Germinal center (tissue), 1 donor: ENCODE results near the gene CADPS.

Source experiments
- DNase-seq: peaks from one replicate; pipeline ENCODE4 v3.0.0; 2012; ENCODE audit warnings: mixed read lengths, low spot score

The CADPS gene

GRCh38 chr3:62433396-62433795 is 441.8 kb downstream of the CADPS start:
- DNase-seq: no peak

DNA sequence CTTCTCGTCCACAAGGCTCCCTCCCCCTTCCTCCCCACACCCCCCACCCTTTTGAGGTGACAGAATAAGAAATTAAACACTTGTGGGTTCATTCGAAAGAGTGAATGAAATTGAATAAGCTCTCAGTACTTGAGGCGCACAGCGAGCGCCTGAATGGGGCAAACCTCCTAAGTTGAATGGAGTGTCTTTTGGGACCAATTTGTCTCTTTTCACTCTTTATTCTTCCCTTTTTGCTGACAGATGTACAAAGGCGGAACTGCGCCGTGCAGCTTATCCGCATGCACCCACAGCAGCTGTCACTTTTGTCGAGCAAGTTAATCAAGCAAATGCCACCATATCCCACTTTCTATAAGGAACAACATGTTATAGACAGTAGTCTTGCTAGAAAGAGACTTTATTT is 454.0 kb downstream of the CADPS start:
- DNase-seq: no peak

DNA sequence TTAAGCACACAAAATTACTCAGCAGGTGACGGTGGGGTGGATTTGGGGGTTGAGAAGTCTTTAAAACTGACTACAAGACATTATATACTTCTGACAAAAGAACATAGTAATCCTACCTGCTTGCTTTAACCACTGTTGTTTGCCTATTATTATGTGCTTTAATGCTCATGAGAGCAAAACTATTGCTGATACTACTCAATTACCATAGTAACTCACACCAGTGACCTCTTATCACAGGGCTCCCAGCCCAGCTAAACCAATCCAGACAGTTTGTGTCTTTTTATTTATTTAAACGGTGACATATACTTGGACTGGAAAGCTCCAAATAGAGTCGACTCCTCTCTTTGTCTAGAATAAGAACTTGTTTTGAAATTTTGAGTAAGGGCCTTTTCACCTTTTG is 459.1 kb downstream of the CADPS start:
- DNase-seq: no peak

GRCh38 chr3:62415312-62415801 is 459.9 kb downstream of the CADPS start:
- DNase-seq: no peak

DNA sequence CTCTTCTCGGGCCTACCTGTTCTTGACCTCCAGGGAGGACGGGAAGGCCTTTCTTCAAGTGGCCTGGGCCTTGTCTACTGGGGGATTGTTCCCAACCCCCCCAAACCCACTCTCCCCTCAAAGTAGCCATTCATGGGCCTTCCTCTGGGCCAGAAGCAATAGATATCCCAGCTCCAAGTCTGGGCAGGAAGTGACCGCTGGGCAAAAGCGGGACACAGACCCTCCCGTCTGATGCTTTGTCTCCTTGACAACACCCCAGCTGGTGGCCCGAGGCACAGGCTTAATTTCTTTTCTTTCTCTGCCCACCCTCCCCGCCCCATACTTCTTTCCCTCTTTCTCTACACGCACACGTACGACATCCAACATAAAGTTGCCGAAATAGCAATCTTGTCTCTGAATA is 460.4 kb downstream of the CADPS start:
- no peak for DNase-seq

GRCh38 chr3:62413687-62414086 is 461.5 kb downstream of the CADPS start:
- DNase-seq: no peak

DNA sequence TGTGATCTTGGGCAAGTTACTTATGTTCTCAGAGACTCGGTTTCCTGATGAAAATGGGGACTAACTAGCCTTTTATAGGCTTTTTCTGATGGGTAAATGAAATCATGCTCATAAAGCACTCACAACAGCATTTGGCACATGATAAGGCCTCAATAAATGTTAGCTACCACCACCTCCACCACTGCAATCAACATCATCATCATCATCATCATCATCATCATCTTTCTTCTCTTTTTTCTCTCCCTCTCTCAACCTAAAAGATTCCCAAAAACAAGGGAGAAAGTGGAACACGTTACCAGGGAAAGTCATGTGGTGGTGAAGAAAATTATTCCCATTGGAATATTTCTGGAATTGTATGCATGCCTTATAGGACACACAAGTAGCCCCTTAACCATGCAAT is 468.3 kb downstream of the CADPS start:
- no peak for DNase-seq

DNA sequence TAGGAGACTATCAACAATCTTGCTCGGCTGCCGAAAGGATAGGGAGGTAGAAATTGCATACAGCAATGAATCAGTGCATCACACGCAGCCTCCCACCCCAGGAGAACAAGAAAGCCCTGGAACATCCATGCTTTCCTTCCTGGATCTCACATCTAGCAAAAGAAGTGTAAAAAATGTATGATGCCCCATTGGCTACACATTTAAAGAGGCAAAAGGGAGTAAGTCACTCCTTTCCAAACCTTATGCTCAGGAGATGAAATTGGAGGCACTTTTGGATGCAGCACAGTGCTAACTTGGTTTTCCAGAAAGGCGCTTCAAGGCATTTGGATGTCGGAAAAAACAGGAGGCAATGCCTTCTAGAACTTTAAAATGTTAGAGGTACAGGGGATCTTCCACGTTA is 469.6 kb downstream of the CADPS start:
- DNase-seq: no peak

GRCh38 chr3:62405135-62405534 is 470.1 kb downstream of the CADPS start:
- no peak for DNase-seq

GRCh38 chr3:62404321-62404720 is 470.9 kb downstream of the CADPS start:
- DNase-seq: no peak

GRCh38 chr3:62403765-62404164 is 471.5 kb downstream of the CADPS start:
- DNase-seq: no peak

GRCh38 chr3:62392626-62393292 is 482.5 kb downstream of the CADPS start:
- no peak for DNase-seq

GRCh38 chr3:62387251-62387650 is 488.0 kb downstream of the CADPS start:
- no peak for DNase-seq

- DNase-seq: no peak
These were observed 495.9 kb downstream of the CADPS start for GRCh38 chr3:62379321-62379798.

- DNase-seq: no peak
These were observed 496.3 kb downstream of the CADPS start for GRCh38 chr3:62378921-62379320.

DNA sequence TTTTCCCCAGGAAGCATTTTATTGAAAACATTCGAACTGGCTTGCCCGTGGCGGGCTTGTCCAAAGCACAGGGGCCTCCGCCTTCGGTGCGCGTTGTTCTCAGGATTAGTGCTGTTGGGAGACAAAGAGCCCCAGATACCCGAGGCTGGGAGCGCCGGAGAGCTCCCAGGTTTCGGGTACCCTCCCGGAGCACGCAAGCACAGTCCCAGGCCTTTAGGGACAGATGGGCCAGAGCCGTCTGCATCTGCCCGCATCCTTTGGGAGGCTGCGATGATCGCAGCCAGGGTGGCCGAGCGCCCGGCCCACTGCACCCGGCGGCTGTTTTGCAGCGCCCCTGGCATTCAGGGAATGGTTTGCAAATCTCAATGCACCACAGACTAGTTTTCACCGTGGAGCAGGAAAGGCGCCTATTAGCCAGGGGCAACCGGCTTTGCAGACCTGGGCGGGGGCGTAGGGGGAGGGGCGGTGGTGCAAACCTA is 496.9 kb downstream of the CADPS start:
- DNase-seq: no peak

DNA sequence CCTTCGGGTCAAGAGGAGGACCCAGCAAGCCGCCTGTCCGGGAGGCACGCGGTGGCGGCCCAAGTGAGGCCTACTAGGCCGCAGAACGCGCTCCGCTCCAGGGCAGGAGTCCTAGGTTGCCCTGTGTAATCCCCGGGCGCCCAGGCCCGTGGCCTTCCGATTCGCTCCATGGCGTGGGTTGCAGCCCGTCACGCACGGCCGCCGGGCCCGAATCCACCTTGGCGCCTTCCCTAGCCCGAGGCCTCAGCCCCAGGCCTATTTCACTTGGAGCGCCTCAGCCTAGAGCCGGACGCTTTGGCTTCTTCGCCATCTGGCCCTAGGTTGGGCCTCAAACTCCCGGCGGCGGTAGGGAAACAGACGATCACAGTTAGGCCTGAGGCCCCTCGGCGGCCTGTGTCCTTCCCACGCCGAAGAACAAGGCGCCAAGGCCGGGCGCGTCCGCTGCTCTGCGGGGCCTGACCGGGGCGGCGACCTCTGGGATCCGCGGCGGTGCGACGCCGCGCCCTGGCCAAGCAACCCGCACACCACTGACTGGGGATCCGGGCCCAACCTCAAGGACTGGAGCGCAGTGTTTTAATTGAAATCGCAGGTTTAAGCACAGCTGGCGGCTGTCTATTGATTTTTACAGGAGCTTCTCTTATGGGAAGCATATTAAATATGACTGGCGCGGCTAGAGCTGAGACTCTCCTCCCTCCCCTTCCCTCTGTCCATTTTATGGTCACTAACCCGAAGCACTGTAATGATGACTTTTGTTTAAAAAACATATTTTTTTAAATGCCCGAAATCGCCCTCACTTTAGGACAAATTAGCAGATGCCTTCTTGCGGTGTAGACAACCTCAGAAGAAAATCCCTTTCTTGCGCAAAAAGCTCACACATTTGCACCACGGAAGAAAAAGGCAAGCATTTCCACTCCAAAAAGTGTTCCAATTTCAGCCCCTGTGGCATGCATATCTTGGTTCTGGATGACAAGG is 498.0 kb downstream of the CADPS start:
- no peak for DNase-seq

DNA sequence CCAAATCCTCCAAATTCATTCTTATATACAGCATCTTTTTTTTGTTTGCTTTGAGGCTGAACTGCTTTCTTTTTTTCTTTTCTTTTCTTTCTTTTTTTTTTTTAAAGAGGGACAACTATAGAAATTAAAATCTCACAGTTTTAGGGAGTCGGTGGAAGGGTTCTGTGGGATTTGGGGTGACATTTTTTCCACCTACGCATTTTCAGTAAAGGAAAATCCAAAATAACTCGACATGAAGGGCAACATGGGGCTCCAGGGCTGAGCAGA is 498.8 kb downstream of the CADPS start:
- DNase-seq: no peak

DNA sequence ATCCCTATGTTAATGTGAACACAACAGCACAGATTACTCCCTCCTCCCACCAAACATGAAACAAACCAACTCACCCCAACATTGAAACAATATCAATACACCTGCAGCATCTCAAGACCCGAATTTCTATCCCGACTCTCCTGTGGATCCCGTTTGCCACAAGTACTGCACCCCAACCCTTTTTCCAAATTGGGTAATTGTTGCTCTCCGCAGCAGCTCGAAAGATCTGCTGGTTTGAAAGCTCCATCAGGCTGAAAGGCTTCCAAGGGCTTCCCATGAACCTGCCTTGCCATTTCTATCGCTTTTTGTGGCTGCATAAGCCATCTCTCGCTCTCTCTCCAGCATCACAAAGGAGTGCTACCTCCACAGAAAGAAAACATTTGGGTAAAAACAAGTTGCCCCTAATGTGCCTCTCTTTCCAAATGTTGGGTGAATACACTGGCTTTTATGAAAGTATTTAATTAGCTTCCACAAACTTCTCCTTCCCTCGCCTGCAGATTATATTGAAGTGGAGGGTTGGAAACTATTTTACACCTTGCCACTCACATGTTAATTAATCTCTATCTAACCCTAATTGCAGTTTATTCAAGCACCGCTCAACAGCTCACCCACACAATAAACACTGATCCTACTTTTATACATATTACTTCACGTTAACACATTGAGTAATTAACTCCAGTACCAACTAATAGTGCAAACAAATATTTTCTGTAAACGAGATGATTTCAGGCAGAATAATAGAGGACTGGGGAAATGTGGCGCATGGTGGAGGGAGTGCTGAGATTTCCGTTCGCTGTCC is 499.4 kb downstream of the CADPS start:
- no peak for DNase-seq

GRCh38 chr3:62374341-62375218 is 500.6 kb downstream of the CADPS start:
- no peak for DNase-seq

DNA sequence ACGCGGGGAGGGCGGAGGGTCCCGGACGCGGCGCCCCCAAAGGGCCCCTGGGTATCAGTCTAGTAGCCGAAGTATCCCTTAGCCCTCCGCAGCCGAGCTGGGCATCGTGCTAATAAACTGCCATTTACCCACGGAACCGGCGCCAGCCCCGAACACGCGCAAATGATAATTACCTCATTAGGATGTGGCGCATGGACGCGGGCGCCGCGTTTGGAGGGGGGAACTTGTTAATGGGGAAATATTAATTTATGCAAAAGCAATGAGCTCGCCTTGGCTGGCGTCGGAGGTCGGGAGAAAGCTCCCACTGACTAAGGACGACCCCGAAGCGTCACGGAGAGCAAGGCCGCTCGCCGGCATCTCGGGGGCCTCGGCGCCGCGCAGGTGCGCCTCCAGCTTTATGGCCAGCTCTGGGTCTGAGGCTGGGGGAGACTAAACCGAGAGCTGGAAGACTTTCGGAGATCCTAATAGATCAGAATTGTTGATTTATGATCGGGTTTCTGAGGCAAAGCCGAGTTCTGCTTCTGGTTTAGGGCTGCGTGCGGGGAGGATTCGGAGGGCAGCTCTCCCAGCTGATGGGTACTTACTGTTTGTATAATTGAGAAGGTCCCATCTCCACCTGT is 501.4 kb downstream of the CADPS start:
- DNase-seq: no peak
